Measurements from ENCODE around the gene TMTC2.

The TMTC2 gene

DNA sequence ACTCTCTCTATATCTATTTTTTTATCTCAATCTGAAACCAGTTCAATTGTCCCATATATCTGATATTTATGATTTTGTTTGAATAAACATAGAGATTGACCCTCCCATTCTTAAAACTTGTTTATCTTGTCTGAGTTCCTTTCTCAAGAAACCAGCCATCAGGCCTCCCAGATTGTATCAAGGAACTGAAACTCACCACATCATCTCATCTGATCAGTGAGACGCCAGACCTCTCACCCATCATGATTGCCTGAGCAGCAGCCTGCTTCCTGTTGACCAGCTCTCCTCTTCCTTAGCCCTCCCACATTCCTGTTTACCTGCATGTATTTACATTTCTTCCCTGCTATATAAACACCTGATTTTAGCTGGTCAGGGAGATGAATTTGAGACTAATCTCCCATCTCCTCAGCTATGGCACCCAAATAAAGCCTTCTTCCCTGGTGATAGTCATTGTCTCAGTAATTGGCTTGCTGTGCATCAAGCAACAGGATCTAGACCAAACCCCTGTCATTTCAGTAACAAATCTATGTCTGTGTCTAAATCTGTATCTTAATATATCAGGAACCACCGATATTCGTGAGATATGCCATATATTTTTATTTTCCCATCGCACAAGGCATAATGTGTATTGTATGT lies 323.6 kb downstream of the TMTC2 start:
- DNase-seq (ENCODE audit: low read depth in 2 of 2) = no peak

DNA sequence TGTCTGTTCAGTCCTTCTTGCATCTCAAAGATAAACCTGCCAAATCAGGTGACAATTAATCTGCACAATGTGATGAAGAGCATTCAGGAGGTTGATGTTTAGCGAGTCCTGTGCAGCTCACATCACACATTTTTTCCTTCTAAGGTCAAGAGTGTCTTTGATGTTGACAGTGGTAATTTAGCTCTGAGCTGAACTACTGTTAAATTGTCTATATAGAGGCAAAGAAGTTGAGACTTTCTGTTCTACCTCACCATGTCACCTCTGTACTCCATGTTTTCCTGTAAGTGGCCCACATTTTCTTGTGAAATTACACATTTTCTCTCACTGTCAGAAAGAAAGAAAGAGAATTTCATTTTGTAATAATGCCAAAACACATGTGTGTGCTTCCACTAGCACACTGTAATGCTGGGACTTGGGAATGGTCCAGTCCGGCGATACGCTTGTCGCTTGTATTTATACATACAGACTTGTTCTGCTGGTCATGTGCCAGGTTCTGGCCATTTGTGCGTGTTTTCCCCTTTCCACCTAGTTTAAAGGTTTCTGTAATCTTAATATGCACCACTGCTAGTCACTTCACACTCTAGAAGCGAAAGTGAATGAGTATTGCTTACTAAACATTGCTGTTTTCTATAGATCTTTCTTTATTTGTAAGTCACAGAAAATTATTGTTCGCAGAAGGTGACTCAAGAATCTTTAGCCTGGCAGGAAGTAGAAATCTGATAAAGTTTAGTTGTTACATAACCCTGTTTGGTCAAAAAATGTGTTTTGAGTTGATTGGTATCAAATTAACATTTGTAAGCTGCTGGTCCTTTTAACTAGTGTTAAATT lies 328.9 kb downstream of the TMTC2 start:
- DNase-seq (ENCODE audit: low read depth in 2 of 2) = no peak

DNA sequence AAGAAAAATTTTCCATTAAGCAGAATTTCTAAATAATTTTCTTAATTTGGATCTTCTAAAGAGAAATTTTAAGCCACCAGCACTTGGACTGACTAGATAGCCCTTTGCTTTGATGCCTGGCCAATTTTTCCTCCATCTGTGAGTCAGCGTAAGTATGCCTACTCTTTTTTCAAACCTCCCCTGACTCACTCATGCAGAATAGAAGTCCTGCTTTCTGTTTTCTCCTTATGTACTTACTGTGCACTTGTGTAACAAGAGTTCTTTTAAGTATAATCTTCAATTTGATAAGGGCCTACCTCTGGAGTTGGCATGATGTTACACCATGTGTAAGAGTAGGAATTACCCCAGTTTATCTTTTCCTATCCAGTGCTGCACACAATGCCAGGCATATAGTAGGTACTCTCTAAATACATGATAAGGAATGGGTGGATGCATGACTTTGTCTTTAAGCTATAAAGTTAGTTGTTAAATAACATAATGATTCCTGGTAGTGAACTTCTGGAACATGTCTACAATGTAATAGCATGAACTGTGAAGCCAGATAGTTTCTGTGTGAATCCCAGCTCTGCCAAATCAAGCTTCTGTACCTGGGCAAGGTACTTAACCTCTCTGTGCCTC lies 329.6 kb downstream of the TMTC2 start:
- no peak for DNase-seq (ENCODE audit: low read depth in 2 of 2)

DNA sequence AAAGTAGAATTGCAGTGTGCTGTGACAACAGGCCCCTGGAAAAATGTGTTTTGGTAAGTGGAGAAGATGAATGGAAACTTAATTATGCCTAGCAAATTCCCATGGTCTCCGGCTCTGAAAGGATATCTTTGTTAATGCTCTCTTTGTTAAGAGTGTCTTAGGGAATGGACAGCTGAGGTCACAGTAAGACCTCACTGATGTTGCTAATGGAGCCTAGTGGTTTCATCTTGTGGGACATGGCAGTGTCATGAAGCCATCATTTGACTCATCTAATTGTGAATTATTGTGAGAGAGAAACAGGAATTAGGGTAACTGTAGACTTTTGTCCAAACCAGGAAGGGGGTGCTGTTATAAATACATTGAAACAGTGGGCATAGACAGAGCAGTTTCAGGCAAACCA lies 330.3 kb downstream of the TMTC2 start:
- DNase-seq (ENCODE audit: low read depth in 2 of 2) = no peak

DNA sequence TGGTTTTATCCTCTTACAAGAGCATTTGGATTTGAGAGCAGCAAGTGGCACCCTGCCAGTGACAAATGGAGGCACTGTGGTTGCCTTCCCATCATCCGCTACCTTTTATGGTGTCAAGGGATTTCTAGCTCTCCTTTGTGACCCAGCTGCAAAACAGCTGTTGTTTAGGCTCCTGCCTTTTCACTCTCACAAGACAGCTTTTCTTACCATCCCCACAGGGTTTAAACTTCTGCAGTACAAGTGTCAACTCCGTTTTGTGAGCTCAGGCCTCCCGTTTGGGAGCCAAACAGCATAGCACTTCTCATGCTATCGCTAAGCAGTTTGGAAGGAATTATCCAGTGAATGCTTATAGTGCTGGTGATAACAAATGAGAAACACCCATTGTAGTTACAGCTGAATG lies 331.4 kb downstream of the TMTC2 start:
- DNase-seq (ENCODE audit: low read depth in 2 of 2) = no peak

DNA sequence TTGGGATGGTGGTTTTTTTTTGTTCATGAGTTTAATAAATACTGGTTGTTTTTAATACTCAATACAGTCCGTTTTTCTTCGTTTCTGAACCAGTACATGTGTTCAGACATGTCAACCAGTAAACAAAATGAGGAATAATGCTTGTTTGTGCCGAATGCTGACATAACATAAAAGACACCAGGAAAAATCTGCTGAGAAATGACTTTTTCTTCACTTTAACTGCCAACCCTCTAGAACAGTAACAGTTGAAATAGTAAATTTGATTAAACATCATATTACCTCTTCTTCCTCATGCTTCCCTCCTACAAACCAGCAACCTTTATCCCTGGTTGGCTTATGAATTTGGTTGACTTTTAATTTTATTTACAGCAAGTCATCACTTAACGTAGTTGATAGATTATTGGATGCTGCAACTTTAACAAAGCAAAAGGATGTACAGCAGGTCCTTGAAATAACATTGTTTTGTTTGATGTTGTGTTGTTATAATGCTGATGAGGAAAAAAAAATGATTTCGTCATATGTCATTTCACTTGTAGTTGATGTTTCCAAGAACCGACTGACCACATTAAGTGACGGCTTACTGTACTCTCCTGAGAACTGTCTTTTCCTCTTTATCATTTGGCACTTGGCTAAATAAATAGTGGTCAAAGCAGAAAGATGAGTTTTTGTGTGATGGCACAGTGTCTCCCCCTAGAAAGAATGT lies 340.5 kb downstream of the TMTC2 start:
- no peak for DNase-seq (ENCODE audit: low read depth in 2 of 2)

DNA sequence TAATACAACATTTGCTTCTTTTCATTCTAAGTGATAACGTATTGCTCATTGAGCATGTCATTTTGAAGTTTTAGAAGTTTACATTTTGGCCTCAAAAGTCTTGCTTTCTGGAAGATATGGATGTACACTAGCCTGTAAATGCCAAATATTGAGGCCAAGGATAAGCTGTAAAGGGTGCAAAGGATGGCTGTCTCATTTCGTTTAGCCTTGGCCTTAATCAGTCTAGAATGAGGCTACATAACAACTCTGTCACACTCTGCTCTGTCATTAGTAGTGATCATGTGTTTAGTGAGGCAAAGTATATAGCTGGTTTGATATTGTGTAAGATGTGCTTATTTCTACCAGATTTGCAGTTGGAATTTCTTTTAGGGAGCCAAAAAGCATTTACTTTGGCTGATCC lies 344.5 kb downstream of the TMTC2 start:
- no peak for DNase-seq (ENCODE audit: low read depth in 2 of 2)

DNA sequence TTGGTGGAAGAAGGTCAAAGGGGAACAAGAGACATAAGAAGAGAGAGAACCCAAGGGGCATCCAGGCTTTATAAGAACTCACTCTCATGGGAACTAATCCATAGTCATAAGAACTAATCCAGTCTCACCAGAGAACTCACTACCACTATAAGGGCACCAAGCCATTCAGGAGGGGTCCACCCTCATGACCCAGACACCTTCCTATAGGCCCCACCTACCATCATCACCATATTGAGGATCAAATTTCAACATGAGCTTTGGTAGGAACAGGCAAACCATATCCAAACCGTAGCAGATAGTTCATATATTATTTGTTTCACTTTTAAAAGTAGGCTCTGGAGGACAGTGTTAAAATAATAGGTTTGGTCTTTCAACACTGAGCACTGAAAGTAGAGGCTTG lies 350.1 kb downstream of the TMTC2 start:
- DNase-seq (ENCODE audit: low read depth in 2 of 2) = no peak

DNA sequence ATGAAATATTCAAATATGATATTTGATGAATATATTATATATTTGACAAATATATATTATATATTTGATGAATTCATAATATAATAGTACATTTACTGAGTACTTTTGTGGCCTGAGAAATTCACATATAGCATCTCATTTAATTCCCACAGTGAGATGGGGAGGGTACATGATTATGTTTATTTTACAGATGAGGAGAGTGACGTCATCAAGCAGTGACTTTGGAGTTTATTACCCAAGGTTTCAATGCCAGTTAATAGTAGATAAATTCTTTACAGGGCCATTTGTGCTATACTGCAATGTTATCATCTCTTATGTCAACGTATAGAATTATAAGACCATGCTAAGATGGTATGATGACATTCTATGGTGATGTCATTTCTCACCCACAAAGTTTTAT lies 352.7 kb downstream of the TMTC2 start:
- DNase-seq (ENCODE audit: low read depth in 2 of 2) = no peak

DNA sequence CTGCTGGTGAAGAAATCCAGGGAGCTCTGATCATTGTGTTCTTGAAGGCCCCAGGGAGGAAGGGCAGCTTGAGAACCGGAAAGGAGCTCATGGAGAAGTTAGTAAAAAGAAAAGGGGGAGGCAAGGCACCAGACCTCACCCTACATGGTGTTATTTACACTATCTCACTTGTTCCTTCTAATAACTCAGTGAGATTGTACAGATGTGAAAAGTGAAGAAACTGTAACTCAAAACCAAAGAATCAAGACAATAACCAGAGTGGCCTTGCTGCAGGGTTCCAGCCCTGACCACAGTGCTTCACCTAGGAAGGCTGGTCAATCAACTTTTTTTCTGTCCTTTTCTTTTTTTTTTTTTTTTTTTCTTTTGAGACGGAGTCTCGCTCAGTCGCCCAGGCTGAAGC lies 353.6 kb downstream of the TMTC2 start:
- DNase-seq (ENCODE audit: low read depth in 2 of 2) = no peak

DNA sequence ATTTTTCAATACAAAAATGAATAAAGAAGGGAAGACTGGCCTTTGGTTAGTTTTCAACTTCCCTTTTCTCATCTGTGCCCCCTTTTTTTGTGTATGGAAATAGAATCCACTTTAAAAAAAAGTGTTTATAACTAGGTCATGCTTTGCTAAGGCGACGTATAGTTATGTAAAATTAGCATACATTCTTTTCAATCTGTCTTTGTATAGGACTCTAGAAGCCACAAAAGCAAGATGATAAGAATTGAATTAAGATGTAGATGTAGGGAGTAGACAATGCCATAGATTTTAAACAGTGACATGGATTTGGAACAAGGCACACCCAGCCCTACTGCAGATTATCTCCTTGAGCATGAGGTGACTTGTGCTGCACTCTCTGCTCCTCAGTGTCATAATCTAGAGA lies 354.3 kb downstream of the TMTC2 start:
- DNase-seq (ENCODE audit: low read depth in 2 of 2) = no peak

DNA sequence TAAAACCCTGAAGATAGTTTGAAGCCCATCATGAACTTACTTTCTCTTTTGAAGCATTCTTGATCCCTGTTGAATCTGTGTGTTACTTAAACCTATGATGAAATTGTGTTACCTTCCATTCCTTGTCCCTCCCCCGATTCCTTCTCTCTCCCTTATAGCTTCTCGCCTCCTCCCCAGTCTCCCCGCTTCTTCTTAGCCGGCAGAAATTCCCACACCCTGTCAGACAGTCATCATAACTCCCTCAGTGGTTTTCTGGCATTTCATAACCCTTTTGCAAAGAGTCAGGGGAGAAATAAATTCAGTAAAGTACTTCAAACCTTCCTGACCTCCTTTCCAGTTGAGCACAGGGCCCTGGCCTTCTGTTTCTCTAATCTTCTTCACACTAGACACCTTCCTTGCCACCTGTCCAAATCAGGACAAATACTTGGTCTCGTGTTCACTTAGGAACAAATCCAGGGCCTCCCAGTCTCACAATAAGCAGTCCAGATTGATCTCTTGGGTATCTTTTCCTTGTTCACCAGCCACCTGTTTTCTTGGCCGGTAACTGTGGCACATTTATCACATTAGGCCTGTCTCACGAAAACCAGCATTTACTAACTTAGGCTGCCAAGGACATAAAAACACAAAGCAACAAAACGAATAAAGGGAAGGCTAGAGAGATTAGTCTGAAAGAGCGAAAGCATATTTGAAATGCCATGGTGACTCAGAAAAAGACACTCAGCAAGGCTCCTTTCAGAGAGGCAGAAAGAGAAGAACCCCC lies 355.9 kb downstream of the TMTC2 start:
- no peak for DNase-seq (ENCODE audit: low read depth in 2 of 2)

DNA sequence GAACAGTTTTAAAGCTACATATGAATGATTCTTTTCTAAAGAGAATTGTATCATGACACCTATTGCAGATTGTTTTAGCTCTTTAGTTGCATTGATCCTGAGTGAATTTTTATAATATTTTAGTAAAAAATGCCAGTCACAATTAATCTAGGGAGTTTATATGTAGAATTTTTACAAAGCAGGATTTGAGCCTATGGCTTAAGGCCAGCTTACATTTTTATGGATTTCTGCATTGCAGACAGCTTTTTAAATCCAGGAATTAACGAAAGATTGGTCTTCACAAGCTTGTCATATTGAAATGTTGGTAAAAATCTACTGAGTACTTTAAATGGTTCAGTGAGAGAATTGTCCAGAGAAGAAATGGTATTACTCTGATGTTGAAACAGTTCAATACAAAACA lies 358.0 kb downstream of the TMTC2 start:
- no peak for DNase-seq (ENCODE audit: low read depth in 2 of 2)

DNA sequence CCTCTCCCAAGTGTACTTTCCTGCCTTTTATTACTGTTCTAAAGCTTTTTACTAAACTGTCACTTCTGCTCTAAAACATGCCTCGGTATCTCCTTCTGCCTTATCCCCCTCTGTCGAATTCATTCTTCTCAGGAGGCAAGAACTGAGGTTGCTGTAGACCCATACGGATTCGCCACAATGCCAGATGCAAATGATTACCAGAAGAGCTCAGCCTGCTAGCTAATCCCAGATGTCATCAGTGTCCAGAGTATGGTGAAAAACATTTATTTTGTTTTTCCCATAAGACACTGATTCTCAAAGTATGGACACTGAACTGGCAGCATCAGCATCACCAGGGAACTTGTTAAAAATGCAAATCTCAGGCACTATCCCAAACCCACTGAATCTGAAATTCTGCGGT lies 359.3 kb downstream of the TMTC2 start:
- no peak for DNase-seq (ENCODE audit: low read depth in 2 of 2)

DNA sequence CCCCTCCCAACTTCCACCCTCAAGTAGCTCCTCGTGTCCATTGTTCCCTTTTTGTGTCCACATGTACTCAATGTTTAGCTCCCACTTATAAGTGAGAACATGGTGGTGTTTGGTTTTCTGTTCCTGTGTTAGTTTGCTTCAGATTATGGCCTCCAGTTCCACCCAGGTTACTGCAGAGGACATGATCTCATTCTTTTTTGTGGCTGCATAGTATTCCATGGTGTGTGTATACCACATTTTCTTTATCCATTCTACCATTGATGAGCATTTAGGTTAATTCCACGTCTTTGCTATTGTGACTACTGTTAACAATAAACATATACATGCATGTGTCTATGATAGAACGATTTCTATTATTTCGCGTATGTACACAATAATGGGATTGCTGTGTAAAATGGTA lies 362.6 kb downstream of the TMTC2 start:
- DNase-seq (ENCODE audit: low read depth in 2 of 2) = no peak

DNA sequence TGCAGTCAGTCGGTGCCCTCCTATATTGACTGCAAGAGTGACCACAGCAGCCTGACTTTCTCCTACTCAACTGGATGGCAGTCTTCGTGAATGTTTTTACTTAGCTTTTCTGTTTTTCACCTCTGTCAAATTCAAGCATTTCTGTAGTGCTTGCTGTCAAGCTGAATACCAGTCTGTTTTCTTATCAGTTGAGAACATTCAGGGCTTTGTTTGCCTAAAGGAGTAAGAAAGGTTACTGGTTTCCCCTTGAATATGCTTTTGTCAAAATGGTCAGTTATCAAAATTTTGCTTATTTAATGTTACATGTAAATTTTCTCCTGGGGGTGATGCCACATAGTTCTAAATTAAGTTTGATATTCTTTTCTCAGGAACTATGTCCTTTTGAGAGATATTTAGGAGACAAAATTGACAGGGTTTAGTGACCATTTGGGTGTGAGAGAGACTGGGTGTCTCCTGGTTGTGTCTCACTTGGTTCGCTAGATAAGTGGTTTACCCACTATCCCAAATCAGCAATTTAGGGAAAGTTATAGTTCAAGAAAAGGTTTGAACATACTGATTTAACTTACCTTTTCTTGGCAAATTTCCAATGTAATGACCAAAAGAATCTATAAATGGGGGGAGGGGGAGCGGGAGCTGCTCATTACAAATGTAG lies 366.3 kb downstream of the TMTC2 start:
- DNase-seq (ENCODE audit: low read depth in 2 of 2) = no peak

DNA sequence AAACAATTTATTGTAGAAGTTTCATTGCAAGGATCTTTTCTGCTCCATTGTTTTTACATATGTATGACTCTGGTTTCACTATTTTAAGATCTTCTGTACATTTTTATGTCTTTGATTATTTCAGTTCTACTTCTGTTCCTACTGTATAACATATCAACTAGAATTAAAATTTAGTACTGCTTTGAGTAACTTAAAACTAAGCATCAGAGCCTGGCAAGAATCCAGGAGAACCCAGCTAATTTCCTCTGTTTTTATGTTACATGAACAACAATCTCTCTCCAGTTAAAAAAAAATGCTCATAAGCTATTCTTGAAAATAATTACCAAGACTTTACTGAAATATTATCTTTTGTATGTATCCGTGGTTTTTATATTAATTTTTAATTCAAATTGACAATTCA lies 370.7 kb downstream of the TMTC2 start:
- no peak for DNase-seq (ENCODE audit: low read depth in 2 of 2)

DNA sequence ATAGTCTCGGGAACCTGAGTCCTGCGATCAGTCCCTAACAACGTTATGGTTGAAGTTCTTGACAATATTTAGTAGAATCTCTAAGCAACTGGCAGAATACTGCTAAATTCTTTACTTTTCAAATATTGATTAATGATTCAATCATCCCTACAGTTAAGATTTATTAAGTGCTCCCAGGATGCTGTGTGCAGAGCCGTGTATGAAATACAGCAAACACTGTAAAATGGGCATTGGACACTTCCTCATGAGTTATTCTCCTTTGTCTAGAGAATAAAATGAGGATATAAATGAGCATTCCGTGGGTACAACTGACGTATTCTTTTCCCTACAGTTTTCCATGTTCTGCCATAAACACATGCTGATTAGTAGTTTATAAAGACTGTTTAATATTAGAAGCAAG lies 372.4 kb downstream of the TMTC2 start:
- no peak for DNase-seq (ENCODE audit: low read depth in 2 of 2)

DNA sequence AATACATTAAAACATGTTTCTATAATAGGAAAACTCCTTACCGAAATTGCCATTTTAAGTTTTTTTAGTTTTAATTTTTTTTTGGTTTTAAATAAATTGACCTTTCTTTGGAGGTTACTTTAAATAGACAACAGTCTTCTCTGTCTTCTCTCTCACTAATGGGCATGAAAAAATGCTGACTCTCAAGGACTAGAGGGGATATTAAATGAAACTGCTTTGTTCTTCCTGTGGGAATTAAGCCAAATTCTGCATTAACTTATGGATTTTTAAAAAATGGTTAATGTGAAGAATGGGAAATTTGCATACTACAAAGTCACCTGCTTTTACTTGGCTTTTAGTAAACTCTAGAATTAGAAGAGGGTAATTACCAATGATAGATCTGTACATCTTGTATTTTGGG lies 378.9 kb downstream of the TMTC2 start:
- DNase-seq (ENCODE audit: low read depth in 2 of 2) = no peak

DNA sequence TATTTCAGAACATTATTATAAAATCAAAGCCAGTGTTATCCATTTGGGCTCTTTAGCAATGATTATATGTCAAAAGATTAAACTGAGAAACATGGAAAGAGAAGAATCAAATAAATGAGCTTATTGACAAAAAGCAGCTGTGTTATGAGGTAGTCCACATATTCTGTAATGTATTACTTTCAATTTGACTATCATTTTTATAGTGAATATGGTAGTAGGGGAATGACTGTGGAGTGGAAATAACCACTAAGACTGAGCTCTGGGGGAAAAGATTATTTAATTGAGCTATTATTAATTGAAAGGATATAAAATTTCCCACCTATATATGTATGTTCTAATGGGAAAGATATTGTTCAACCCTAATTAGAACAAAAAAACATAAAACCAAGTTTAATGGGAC lies 381.3 kb downstream of the TMTC2 start:
- DNase-seq (ENCODE audit: low read depth in 2 of 2) = no peak

DNA sequence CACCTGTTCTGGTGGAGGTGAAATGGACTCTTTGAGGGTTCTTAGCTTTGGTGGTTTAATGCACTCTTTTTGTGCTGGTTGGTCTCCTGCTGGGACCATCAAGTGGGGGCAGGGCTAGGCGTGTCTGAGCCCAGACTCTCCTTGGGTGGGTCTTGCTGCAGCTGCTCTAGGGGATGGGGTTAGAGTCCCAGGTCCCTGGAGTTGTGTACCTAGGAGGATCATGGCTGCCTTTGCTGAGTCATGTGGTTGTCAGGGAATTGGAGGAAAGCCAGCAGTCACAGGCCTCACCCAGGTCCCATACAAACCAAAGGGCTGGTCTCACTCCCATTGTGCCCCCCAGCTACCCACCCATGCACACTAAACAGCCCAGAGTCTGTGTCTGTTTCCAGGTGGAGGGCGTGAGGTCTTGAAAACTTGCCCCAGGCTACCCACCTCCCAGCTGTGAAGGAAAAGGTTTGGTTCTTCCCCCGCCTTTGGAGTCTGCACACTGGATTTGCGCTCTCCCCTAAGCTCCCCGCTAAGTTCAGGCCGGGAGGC lies 387.7 kb downstream of the TMTC2 start:
- DNase-seq (ENCODE audit: low read depth in 2 of 2) = no peak
